NCI-H1105 treated with DMSO at 0.1 percent for 48 hours (cell line): Measurements from ENCODE around the gene ZFPL1.

Experiments used
- DNase-seq: peaks from one replicate; lab custom pipeline; 2025; lab: John Stamatoyannopoulos, UW

The ZFPL1 gene

DNA sequence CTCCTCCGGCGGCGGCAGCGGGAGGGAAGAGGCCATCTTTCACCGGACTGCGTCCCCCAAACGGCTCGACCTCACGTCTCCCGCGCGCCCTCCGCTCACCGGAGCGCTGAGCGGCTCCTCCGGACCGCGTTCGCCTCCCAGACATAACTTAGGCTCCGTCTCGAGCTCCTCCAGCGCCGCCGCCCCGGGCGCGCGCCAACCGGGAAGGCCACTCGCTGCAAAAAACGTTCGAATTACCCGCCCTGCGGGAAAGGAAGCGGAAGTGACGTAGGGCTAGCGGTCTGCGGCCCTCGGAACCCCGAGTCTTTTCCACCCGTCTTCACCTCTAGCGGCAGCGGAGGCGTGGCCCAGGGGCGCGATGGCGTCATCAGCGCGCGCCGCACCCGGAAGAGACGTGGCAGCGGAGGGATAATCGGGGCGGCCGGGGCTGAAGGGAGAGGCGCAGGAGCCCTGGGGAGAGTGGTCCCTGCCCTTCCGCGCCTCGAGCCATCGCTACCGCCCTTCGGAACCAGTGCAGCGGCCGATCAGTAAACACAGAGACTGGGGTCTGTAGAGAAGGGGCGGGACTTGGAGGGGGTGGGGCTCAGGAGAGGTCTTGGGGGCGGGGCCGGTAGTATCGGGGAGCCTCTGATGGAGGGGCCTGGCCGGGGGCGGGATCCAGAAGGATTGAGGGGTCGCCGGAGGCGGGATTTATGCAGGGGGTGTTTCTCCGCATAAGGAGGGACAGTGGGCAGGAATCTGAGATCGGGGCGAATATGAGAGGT is at the start of gene ZFPL1, which contains the start of gene CDCA5:
TSS of gene ZFPL1 (plus strand) at position 389 of the 764 bp plus-strand sequence. CDS start 477 bp downstream, outside the sequence.
TSS of gene CDCA5 (minus strand) at position 207 of the 764 bp plus-strand sequence. CDS start at position 145, 62 bp downstream.
- DNase-seq, result peak; percentile 95

DNA sequence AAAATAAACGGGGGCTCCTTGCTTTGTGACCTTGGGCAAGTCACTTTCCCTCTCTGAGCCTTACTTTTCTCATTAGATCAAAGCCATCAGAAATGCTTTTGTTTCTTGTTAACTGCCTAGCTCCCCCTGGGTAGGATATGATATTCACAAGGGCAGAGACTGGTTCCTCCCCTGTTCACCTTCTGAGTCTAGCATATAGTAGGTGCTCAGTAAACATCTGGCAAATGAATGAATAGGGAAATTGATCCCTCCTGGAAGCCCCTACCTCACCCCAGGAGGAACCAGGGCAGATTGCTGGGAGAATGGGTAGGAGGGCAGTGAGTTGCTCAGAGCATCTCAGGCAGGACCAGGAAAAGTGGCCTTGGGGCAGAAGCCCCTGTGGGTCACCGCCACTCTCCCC is 49.6 kb upstream of the ZFPL1 start:
- DNase-seq, result no peak

DNA sequence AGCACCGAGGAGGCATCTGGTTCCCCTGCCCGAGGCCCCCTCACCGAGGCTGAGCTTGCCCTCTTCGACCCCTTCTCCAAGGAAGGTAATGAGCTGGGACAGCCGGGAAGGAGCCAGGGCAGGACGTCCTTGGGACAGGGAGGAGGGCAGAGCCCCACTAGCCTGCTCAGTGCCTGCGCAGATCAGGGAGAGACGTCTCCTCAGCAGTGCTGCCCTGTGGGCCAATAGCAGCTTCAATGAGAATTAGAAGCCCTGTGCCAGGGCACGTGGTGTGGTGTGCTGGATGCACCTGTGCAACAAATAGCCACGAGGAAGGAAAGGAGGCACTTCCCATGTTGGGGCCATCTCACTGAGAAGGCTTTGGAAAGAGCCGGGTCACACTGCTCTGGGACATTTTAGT is 48.4 kb upstream of the ZFPL1 start:
- DNase-seq, result no peak

DNA sequence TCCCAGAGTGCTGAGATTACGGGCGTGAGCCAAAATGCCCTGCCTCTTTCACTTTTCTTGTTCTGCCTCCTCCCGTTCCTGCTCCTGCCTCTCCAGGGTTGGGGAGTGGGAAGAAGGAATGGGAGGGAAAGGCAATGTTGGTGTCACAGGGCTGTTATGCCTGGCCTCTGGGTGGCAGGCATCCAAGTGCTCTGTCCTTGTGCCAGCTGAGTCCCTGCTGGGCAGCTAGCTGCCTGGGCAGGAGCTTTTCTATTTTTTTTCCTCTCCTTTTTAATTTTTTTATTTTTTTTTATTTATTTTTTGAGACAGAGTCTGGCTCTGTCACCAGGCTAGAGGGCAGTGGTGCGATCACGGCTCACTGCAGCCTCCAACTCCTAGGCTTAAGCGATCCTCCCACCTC is 47.1 kb upstream of the ZFPL1 start:
- DNase-seq, result no peak

DNA sequence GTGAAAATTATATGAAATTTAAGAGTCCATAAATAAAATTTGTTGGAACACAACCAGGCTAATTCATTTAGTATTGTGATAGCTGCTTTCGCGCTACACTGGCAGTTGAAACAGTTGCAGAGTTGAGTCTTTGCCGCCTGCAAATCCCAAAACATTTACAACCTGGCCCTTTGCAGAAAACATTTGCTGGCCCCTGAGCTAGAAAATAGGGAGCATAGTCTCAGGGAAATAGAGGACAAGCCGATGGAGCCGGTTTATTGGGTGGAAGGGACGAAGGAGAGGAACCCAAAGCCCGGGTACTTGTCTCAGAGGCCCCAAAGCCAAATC is 43.5 kb upstream of the ZFPL1 start:
- DNase-seq, result no peak

DNA sequence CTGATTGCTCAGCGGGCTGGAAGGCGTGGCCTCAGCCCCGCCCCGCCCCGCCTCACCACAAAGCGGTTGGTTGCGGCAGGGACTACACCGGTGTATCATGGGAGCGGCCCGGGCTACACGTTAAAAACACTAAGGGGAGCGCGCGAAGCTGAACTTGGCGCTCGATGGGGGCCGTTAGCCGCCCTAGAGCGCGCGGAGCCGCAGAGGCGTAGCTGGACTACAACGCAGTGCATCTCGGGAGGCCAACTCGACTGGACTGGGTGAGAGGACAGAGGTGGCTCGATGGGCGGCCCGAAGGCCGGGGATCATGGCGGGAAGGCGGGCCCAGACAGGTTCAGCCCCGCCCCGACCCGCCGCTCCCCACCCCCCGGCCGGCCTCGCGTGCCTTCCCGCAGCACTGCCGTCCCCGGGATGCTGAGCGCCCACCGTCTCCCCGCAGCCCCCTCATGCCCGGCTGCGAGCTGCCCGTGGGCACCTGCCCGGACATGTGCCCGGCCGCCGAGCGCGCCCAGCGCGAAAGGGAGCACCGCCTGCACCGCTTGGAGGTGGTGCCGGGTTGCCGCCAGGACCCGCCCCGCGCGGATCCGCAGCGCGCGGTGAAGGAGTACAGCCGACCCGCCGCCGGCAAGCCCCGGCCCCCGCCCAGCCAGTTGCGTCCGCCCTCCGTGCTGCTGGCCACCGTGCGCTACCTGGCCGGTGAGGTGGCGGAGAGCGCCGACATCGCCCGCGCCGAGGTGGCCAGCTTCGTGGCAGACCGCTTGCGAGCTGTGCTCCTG is 43.0 kb upstream of the ZFPL1 start, which contains the start of gene SAC3D1:
TSS of gene SAC3D1 (plus strand) at position 364 of the 776 bp plus-strand sequence. CDS start at position 447, 83 bp downstream.
- peak; percentile 99 for DNase-seq

DNA sequence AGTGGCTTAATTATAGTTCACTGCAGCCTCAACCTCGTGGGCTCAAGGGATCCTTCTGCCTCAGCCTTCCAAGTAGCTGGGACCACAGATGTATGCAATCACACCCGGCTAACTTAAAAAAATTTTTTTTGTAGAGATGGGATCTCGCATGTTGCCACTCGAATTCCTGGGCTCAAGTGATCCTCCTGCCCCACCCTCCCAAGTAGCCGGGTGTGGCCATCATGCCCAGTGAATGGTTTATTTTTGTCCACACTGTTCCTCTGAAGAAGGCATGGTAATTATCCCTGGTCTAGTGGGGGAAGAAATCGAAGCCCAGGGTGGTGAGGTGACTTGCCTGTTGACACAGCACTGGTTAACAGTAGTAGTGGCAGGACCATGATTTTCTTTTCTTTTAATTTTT is 41.1 kb upstream of the ZFPL1 start:
- no peak for DNase-seq

DNA sequence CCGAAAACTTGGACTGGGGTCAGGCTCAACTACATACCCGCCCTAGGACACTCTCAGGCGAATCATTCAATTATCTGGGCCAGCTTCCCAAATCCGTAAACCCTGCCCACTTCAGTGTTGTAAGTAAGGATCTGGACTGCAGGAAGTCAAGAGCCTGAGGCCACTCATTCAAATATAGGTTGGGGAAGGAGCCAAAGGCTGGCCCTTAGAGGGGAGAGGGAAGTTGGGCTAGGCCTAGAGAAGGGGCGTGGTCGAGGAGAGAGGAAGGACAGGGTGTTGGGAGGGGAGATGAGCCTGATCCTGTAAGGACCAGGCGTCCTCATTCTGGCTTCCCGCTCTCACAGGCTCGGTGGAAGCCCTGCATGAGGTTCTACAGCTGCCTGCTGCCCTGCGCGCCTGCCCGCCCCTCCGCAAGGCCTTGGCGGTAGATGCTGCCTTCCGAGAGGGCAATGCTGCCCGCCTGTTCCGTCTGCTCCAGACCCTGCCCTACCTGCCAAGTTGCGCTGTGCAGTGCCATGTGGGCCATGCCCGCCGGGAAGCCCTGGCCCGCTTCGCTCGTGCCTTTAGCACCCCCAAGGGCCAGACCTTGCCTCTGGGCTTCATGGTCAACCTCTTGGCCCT is 40.0 kb upstream of the ZFPL1 start:
- no peak for DNase-seq

DNA sequence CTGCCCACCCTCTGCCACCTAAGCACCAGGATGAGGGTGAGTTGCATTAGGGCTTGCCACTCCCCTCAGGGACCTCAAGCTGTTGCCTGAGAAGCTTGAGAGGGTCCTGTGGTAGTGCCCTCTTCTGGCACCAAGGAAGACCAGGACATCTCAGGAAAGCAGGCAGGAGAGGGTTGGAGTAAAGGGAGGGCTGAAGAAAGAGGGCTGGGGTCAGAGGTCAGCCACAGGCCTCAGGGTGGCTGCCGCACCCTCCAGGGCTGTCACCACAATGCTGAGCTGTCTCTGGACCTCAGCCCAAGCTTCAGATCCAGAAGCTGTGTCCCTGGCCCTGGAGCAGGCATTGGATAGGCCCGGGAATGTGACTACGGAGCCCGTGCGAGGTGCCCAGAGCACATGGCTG is 39.0 kb upstream of the ZFPL1 start:
- DNase-seq, result no peak

DNA sequence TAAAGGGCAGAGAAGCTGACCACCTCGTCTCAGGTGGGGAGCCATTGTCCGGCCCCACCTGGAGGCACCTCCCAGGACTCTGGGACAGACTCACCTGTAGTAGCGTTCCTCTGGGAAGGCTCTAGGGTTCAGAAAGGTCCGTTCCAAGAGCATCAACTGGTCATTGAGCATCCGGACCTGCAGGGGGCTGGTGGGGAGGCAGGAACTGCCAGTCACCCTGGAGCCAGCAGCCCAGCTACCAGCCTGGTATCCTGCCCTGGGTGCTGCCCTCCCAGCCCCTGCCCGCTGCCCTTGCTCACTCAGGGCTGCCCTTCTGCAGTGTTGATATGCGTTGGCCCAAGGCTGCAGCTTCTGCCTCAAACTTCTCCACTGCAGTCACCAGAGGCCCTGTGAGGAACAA is 38.3 kb upstream of the ZFPL1 start:
- no peak for DNase-seq

DNA sequence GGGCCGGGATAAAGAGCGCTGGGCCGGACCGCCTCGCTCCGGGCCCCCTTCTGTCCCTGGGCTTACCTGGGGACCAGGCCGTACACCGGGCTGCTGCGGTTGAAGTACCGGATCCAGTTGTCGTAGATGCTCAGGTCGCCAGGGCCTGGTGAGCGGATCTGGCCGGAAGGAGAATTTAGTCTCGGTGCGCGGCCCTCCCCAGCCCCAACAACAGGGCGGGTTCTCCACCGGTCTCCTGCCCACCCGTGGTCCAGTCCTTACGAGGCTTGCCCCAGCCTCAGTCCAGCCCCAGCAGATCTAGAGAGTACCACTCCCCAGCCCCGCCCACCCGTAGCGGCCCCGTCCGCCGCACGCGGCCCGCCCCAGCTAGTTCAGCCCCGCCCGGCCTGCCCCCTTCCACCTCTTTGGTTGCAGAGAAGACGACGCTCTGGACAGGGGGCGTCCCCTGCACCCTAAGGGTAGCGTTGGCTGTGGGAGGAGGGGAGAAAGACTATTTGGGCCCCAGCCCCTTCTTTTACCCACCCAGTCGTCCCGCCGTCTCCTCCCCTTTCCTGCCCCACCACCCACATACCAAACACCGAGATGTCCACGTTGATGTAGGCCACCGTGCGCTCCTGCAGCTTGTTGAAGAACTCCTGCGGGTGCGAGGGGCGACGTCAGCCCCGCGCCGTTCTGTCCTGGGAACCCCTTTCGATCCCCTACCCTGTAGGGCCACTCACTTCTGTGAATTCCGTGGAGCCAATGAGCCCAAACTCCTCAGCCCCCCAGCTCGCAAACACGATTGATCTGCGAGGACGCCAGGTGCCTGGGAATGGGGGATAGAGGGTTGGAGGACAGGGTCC is 36.2 kb upstream of the ZFPL1 start:
- no peak for DNase-seq

DNA sequence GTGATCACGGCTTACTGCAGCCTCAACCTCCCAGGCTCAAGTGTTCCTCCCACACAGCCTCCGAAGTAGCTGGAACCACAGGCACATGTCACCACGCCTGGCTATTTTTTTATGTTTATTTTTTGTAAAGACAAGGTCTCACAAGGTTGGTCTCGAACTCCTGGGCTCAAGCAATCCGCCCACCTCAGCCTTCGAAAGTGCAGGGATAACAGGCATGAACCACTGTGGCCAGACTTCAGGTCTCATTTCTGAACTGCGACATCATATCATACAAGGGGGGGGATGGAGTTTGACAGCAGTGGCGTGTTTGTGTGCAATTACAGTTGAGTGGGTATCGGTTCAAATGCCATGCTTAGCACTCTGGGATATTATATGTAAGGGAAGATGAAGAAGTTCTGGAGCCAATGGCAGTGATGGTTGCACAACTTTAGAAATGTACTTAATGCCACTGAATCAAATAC is 32.6 kb upstream of the ZFPL1 start:
- no peak for DNase-seq

DNA sequence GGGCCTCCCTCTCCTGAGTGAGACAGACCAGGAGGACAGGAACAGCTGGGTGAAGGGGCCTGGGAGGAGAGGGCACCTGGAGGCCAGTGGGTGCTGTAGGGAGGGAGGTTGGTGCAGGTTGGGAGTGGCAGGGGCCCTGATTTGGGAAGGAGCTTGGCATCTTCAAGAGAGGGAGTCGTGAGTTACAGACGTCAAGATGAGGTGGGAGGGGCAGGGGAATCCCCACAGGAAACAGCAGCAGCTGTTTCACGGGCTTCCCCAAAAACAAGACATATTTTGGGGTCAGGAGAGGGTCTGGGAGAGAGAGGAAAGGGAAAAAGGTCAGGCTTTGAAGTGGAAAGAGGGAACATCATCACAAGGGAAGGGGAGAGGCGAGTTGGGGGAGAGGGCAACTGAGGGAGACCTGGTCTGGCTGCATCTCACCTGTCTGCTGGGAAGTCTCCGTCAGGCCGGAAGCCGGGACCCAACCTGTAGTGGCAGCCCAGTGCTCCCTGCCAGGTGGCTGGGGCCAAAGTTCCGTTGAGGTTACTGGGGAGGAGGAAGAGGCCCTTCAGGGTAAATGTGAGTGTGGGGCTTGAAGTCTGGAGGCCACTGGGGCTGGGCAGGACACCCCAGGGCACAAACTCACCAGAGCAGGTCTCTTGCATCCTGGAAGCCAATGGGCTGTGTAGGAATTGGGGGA is 30.1 kb upstream of the ZFPL1 start:
- DNase-seq, result no peak

DNA sequence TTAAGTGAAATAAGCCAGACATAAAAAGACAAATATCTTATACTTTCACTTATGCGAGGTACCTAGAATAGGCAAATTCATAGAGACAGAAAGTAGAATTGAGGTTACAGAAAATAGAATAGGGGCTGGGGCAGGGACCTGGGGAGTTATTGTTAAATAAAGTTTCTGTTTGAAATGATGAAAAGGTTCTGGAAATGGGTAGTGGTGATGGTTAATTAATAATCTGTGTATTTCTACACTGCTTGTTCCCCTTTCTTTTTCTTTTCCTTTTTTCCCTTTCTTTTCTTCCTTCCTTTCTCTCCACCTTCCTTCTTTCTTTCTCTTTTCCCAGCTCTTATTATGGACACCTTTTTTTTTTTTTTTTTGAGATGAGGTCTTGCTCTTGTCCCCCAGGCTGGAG is 28.5 kb upstream of the ZFPL1 start:
- no peak for DNase-seq

DNA sequence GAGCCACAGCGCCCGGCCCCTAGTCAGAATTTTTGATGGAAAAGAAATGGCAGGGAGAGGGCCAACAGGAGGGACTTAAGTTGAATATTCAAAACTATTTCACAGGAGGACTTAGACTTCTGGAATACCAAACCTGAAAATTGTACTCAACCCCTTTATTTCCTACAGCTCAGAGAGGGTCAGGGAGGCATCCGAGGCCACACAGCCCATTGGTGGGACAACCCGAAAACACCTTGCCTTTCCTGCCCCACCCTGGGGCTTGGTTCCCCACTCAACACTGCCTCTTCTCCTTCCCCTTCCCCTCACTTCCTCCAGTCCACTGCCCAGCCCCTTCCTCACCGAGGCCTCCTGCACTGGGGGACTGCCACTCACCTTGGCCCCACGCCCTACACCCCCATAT is 27.0 kb upstream of the ZFPL1 start:
- no peak for DNase-seq

DNA sequence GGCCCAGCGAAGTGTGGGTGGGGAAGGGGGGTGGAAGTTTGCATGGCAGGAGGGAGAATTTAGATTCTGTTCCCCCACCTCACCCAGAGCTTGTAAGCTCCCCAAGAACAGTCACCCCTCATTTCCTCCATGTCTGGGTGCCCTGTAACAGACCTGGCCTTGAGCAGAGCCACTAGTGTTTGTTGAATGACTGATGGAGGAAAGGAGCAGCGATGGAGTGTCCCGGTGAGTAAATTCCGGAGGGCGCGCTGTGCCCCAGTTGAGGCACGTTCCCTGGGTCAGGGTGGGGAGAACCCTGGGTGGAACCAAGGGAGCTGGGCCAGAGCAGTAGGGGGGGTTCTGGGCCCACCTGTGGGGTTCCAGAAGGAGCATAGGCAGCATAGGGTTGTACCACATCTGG is 26.5 kb upstream of the ZFPL1 start:
- no peak for DNase-seq

DNA sequence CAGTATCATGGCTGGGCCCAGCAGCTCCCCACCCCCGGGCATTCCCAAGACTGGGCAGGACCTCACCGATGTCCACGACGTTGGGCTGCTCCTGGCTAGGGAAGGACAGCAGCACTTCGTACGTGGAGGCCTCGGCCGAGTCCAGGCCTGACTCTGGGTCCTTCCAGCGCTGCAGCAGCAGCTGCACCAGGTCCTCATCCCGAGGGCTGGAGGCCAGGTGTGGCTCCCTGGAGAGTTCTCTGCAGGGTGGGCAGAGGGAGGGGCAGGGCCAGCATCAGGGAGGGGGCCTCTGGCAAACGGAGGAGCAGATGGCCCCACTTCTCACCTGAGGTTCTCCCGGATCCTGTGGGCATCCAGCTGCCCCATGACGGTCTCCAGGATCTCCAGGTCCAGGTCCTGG is 26.0 kb upstream of the ZFPL1 start:
- DNase-seq, result no peak

DNA sequence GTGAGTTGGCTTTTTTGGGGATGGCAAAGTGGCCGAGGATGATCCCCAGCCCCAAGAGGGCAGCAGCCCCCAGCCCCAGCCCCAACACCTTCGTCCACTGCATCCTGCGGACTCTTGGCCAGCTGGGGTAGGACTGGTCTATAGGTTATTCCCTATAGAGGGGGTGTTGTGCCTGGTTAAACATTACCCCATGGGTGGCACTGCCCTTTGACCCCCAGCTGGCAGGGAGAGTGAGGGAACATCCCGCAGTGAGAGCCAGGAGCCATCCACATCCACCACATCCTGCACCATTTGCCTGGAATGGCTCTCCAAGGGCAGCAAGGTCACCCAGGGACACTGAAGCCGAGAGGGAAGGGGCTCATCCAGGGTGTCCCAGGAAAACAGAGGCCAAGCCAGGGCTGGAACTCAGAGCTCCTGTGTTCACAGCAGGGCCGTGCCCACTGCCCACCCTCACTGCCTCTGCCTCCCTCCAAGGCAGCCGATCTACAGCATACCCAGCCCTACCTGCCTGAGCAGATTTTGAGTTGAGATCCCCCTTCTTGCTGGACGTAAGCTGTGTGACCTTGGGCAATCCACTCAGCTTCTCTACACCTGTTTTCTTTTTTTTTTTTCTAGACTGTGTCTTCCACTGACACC is 25.5 kb upstream of the ZFPL1 start, which contains the start of gene NAALADL1:
TSS of gene NAALADL1 (minus strand) at position 135 of the 636 bp plus-strand sequence. CDS start at position 103, 32 bp downstream.
- DNase-seq, result no peak

DNA sequence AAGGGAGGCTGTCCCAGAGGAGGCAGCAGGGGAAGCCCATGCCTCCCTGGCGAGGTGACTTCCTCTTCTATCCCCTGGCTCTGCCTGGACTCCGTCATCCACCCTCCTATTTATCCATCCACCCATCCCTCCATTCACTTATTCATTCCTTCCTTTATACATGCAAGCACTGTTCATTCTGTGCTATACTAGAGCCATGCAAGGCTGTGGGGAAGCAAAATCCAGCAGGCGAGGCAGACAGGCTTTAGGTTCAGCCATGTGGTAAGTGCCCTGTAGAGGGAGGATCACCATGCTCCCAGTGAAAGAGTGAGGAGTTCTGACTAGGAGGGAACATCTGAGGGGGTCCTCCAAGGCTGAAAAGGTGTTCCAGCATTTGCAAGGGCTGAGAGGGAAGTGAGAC is 24.5 kb upstream of the ZFPL1 start:
- DNase-seq, result no peak

DNA sequence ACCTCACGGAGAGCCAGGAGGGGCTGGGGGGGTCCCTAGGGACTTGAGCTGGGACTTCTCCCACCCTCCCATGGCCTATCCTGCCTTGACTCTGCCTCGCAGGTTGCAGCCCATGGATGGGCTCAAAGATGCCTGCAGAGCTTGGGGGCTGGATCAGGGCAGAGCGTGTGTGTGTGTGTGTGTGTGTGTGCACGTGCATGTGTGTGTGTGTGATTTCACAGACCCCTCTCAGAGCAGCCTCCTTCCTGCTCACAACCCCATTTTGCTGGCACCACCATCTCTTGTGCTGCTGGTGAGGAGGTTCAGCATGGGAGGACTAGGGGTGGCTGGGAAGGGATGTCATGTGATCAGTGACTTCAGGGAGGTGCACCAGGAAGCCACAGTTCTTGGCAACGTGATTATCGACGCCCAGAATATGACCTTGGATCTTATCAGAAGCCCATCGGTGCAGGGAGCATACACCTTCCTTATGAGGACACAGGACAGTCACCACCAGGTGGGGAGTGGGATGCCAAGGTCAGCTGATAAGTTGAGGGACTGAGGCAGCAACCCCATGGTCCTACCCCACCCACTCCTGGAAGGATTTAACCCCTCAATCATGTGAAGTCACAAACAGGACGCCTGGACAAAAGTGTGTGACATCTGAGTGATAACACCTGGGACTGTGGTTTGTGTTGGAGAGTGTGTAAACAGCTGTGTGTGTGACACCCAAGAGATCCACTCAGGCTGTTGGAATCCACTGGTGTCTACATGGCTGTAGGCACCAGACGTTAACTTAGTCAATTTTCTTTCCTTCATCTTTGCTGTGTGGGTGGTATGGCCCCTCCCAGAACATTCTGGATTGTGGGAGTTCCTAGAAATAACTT is 23.8 kb upstream of the ZFPL1 start:
- DNase-seq, result no peak
